HG03460 (cell line): ENCODE results near the gene GABRB2.

Experiments used
- ATAC-seq: cut with Tn5 transposase; IDR thresholded peaks from one replicate; pipeline ENCODE4 v1.9.1; 2021; ENCODE audit not compliant: unreplicated experiment

Gene GABRB2

DNA sequence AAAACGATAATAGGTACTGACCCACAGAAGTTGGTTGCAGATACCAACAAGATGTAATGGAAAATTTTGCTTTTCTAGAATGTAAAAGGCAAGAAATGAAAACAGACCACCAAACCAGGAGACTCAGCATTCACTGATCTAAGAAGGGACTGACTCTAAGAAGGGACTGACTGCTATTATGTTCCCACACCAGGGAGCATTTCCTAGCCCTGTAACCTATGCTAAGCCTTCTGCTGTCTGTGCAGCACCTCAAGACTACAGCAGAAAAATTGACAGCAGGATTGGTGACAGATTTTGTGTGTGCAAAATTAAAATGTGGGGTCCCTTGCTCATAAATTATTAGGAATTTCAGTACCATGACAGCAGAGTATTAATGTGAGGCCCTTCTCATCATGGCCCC is 154.8 kb downstream of the GABRB2 start:
- no peak for ATAC-seq

DNA sequence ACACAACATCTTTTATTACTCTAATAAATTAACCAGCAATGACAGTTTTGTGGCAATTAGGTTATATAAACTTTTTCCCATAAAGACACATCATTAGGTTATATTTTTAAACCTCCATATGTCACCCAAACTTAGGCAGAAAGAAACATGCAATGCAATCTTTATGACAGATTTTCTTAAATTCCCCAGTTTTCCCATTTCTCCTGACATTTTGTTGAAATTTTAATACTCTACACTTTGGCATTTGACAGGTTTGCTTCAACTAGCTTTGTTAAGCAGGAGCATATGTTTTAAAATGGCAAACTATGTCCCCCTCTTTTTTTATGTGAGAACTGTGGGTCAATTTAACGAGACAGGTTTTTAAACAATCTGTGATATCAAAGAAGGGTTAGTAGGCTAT is 155.5 kb downstream of the GABRB2 start:
- no peak for ATAC-seq

DNA sequence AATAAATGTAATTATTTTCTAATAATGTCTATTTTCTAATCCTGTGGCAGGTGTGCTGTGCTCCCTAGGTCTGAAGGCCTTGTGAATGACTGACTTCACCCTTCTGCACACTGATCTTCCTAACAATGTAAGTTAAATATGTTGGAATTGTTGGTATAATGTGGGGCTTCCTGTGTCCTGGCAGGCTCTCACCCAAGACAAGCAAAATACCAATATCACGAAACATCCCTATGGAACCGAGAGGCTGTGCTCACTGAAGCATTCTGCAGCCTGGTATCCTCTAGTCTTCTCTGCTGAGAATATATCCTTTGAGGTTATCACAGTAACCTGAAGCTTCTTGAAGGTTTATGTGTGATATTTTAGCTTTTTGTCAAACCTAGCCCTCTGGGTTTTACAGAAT is 159.4 kb downstream of the GABRB2 start:
- ATAC-seq: no peak

DNA sequence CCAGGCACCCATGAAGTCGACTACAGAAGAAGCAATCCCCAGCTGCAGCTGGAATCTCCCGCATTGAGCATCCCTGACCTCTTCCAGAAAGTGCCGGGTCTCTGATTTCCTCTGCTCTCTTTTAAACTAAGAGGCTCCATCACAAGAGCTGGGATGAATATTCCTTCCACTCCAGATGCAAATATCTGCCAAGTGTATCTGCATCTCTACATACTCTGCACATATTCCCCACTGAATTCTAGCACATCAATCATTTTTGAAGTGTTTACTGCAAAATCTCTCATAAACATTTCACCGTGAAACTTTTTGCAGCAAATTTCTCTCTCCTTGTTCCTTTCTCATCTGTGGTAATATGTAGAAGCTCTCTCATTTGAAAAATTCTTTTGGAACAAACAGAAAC is 161.5 kb downstream of the GABRB2 start:
- no peak for ATAC-seq

DNA sequence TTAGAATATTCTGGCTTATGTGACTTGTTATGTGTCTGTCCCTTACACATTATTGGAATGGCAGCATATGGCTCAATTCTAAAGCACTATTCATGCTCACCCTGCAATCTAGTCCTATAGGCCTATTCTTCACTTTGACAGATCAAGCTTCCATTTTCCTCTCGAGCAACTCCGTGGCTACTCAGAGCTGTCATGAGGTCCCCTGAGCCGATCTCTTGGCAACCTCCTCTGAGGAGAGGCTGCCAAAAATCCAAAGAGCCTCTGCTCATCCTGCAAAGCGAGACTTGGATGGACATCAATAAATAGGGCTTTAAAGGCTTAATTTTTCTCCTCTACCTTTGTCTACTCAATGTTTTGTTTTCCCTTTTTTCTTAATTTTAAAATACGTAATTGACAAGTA is 163.8 kb downstream of the GABRB2 start:
- ATAC-seq: no peak

DNA sequence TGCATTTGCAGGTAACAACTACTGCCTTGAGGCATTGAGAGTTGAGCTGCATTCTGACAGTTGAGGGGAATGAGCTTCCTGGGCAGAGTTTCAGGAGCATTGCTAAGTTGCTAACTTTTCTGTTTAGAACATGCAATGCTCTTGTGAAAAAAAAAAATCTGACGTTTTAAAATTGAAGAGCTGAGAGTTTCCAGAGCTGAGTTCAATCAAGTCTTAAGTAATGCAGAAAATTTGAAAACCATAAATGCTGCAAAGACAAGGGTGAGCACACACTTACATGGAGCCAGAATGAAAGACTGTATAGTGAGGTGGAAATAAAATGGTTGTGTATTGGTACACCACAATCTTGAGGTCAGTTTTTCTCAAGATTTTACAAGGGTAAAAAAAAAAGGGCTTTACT is 166.0 kb downstream of the GABRB2 start:
- ATAC-seq: no peak

DNA sequence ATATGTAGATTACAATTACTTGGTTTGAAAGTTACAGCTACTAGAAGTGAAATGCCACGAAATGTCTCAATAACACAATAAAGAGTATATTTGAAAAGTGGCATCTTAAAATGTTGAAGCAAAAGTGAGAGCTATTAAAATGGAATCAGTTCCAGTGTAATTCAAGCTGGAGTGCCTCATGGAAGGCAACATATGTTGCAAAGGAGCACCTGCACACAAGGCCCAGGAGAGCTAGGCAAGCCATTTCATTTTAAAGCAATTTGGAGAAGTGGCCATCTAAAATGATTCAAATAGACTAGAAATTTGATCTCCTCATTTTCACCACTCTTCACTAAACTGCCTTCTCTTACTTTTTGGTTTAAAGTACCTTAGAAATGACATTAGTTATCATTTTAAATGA is 167.8 kb downstream of the GABRB2 start:
- ATAC-seq: no peak

DNA sequence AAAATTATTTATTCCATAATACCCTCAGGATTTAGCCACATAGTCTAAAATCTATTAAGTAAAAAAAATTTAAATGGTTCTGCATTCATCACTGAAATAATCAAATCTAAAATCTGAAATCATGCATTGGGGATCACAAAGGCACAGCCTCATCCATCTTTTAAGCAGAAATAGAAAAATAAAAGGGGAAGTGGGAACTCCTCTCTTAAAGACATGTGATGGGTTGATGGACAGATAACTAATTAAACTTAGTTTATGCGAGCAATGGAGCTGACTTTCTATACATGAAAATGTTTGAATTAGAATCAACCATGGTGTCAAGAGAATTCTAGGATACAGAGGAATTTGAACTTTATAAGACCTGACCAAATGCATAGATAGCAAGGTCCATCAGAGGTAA is 170.5 kb downstream of the GABRB2 start:
- no peak for ATAC-seq

DNA sequence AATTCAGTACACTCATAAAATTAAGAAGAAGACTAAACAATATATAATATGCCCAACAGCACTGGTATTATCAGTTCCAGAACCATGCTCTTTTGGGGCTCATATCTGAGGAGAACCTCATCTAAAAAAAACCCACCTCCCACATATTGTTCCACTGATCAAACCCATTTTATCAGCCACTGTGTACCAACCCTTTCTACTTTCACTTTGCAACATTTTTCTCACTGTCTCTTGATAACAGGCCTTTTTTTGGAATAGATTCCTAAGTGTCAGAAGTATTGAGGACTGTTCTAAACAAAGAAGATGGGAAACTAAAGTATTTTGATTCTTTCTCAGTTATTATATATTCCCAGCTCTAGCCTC is 173.2 kb downstream of the GABRB2 start:
- ATAC-seq: no peak

DNA sequence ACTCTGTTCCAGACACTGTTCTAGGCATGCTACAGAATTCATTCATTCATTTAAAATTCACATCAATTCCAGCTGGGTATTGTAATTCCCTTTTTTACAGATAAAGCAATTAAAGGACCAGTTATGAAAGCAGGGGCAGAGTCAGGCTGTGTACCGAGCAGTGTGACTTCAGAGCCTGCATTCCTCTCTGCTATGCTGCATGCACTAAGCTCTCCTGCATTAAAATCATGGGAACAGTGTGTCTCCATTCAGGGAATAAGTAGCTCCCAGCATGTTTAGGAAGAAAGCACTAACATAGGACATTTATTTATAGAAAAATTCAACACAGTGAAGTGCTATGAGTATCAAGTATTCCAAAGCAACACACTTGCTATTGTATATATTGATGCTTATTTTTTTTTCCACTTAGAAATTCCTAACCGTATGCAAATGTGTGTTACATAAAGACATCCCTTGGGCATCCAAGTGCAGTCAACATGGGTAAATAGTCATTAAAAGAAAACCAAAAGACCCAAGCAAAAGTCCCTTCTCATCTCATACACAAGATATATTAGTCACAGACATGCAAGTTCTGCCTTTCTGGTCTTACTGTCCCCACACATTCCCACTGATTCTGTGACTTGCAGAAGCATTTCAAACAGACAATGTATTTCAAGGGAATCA is 173.7 kb downstream of the GABRB2 start:
- no peak for ATAC-seq

DNA sequence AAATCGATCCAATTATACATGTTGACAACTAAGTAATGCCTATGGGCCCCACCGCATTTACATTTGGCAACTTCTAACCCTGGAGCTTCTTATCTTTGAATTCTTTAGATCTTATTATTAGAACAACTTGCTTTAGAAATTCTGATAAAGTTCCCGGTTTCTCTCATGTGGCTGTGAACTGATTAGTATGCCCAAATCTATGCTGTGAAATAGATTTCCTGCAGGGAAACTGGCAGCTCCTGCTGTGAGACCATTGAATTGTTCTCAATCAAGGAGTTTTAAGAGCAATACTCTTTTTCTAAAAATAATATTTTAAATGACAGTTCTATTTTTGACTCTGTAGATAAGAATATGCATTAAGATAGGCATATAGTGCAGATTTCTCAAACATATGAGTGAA is 177.5 kb downstream of the GABRB2 start:
- ATAC-seq: no peak

DNA sequence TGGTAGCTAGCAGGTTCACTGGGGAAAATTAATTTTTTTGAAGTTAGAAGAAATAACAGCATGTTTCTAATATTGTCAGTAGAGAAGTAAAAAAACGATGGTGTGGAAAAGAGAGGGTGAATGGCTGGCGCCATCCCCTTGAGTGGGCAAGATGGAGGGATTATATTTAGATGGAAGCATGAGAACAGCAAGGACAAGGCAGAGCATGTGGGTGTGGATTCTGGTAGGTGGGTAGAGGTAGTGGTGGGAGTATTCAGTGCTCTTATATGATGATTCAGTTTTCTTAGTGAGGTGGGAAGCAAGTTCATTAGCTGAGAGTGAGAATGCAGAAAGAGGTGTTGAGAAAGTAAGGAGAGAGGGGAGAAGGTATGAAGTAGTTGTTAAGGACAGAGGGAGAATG is 188.1 kb downstream of the GABRB2 start:
- ATAC-seq: no peak

DNA sequence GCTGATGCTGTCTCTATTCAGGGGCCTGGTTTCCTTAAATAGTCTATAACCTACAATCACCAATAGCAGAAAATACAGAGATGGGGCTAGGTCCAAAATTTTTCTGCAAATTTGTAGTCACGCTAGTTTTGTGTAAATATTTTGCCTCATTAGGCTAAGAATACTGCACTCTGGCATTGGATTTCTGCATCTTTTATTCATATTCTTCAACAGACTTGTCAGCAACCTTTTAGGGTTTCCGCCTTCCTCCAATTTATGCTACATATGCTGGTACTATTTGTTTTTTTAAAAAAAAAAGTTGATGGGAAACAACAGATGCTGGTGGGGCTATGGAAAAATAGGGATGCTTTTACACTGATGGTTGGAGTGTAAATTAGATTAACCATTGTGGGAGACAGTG is 202.3 kb downstream of the GABRB2 start:
- no peak for ATAC-seq

DNA sequence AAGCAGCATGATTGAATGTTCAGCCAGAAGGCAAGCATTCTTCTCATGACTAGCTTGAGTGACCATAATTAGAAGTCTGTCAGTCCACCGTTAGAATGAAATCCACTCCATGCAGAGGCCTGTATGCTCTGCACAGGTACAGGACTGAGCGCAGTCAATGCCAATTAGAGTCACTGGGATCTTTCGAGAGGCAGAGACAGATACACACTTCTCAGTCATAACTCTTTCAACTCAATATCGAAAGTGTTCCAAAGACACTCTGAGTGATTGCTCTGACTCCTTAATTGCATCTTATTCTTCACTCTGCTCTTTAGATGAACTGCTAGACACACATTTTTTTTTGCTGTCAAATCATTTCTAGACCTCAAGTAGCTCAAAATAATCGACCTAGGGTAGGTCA is 203.6 kb downstream of the GABRB2 start:
- ATAC-seq: no peak

DNA sequence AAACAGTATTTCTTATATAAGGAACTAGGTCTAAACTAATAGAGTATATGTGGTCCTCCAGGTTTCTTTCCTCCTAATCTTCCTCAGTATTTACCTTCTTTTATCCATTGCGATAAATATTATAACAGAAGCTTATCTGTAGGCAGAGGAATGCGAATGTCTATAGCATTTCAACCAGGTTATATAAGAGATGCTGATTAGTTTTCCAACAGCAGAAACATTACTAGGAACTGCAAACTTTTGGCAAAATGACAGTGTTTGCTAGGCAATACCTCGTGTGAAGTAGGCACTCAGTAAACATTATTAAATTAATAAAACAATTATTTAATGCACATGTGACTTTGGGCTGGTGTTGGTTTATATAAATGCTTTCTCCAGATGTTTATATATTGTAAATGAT is 206.5 kb downstream of the GABRB2 start:
- no peak for ATAC-seq

DNA sequence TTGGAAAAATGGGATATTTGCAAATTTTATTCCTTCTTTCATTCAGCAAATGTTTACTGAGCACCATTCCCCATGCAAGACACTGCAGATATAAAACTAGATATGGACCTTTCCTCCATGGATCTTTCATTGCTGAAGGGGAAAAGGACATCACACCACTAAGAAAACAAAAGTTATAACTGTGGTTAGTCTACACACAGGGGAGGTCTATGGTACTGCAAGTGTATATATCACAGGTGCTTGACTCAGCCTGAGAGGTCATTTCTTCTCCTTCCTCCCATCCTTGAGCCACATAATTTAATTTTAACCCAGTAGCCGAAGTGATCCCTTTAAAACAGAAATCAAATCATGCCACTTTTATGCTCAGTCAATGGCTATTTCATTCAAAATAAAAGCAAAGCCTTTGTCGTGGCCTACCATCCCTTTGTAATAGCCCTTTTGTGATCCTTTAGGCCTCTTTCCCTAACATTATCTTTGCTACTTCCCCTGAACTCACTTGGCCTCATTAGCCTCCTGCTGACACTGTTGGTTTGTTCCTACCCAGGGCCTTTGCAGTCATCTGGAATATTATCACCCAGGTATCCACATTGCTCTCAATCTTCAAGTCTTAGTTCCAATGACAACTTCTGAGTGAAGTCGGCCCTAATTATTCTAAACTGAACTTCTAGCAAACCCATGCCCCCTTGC is 213.2 kb downstream of the GABRB2 start:
- no peak for ATAC-seq

DNA sequence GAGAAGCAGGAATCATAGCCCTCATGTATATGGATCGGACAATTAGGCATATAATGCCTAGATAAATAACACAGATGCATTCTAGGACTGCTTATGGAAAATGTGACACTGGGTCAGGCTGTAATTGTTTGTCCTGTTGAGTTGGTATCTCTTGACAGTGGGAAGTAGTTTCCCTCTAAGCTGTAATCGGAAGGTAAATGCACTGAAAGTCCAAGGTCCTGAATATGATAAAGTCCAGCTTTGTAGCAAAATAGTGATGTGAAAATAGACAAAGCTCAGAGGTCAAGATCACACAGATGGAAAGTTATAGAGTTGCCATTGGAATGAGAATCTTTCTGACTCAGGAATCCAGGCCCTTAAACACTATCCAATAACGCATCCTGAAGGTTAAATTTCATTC is 214.2 kb downstream of the GABRB2 start:
- ATAC-seq: no peak

DNA sequence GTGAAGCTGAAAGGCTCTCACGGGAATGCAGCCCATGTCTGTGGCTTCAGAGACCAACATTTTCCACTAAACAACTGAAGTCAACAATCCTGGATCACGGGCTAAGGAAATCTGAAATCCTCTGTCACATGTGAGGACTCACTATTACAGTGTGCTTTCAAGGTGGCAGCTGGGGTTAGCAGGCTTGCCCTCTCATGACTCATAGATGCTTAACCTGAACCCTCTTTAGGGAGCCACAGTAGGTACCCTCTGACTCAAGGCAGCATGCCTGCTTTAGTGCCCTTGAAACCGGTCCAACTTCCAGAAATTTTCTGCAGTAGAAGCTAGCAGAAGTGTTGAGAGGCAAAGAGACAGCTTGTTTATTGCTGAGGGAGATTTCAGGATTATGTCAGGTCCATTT is 232.5 kb downstream of the GABRB2 start:
- ATAC-seq: no peak

DNA sequence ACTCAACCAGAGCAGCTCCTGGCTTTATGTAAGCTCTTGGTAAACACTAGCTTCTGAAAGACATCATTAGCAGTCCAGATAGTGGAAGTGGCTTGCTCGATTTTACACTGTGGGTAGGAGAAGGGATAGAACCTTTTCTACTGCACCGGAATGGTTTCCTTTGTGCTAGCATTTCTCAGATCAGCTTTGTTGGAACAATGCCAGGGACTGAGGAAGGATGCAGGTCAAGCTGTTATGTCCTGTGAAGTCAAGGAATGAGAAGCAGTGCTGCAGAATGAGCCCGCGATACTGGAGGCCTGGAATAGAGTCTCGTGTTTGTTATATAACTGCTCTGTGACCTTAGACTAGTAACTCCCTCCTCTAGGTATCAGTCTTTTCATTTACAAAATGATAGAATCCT is 233.6 kb downstream of the GABRB2 start:
- no peak for ATAC-seq

DNA sequence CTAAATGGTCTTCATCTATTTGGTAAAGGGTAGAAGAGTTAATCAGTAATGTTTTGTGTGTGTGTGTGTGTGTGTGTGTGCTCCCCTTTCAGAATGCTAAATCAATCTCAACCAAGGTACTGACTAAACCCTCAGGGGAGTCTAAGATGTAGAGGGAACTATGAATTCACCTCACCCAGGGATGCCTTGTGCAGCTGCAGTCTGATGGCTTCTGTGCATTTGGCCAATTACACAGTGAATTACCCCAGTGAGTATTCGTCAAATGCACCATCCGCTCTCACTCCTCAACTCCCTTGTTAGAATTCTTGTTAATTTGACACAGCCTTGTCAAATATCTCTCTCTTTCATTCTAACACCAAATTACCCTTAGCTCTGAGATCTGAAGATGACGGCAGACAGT is 234.6 kb downstream of the GABRB2 start:
- ATAC-seq: peak; percentile 50

DNA sequence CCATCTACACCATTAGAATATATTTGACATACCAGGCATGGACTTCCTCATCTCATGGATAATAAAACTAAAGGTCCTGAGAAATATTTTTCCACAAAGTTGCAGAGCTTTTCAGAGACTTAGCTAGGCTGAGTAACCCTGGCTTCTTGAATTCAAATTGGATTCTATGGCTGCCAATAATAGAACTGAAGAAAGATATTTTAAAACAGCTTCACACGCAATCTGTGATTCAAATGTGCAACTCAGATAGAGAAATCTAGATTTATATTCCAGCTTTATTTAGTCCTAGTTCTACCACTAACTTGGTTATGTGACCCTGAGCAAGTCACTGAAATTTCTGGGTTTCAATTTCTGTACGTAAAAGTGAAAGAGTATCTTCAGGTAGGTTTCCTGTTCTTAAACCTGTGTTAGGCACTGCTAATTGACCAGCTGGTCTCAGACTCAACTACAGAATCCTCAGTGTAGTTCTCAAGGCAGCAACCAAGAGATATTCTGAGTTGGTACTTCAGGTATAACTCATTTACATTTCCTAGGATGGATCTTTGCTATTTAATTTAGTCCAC is 235.3 kb downstream of the GABRB2 start:
- ATAC-seq: peak; percentile 81

DNA sequence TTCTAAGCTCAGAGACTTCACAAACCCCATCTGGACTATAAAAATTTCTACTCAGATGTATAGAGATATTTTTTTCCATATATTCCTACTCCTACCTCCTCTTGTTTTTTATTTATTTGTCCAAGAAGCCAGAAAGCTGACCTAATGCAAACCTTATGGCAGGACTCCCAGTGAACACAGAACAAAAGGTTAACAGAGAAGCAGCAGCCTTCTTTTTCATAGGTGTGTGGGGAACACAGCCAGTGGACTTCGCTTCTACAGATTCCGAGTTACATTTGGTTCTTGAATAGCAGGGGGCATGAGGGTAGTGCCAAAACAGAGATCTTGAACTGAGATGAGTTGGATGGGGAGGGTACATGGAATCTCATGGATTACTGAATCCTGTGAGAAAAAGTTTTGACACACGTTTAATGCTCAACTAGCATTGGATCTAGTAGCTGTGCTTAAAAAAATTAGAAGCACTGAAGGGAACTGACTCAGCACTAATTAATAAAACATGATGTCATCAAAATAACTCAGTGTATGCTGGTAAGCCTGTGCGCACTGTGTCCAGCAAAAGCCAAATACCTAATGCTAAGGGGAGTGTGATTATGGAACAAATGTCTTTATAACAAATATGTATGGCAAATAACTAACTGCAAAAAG is 240.1 kb downstream of the GABRB2 start:
- ATAC-seq: no peak
